GM10266 (cell line): ENCODE measurements around the gene INAVA.

Experiments used
- DNase-seq: peaks from one replicate; pipeline ENCODE4 v3.0.0; 2012; ENCODE audit errors: extremely low spot score
- TF ChIP-seq, protein P1 (sequence below): IDR thresholded peaks from 2 replicates; pipeline ENCODE4 v1.5.1; 2012; ENCODE audit warnings: mild to moderate bottlenecking, low read depth; ENCODE audit not compliant: control insufficient read depth, insufficient read depth; ENCODE audit errors: missing control alignments

INAVA gene

DNA sequence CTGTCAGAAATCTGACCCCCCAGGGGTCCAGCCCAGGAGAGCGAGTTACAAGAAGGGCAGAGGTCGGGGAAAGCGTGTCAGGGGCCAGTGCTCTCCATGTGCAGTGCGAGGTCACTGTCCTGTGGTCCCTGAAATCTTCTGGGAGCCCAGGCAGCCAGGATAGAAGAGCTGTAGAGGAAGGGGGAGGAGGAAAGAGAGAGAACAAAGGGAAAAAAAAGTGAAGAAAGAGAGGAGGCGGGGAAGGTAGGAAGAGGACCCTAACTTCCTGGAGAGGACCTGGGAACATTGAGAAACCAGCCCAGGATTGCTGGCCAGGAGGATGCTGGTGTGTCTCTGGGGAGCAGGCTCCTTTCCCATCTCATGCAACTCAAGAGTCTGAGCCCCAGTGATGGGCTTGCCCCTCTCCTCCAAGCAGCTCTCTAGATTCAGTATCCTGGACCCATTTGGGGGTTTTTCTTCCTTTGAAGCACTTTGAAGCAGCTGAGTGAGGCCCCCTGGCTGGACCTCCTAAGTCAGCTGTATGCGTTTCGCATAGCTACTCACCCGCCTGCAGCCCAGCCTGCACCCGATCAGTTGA, 6.8 kb upstream of the INAVA start:
- TF ChIP-seq, protein P1, sequence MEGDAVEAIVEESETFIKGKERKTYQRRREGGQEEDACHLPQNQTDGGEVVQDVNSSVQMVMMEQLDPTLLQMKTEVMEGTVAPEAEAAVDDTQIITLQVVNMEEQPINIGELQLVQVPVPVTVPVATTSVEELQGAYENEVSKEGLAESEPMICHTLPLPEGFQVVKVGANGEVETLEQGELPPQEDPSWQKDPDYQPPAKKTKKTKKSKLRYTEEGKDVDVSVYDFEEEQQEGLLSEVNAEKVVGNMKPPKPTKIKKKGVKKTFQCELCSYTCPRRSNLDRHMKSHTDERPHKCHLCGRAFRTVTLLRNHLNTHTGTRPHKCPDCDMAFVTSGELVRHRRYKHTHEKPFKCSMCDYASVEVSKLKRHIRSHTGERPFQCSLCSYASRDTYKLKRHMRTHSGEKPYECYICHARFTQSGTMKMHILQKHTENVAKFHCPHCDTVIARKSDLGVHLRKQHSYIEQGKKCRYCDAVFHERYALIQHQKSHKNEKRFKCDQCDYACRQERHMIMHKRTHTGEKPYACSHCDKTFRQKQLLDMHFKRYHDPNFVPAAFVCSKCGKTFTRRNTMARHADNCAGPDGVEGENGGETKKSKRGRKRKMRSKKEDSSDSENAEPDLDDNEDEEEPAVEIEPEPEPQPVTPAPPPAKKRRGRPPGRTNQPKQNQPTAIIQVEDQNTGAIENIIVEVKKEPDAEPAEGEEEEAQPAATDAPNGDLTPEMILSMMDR = no peak
- no peak for DNase-seq

DNA sequence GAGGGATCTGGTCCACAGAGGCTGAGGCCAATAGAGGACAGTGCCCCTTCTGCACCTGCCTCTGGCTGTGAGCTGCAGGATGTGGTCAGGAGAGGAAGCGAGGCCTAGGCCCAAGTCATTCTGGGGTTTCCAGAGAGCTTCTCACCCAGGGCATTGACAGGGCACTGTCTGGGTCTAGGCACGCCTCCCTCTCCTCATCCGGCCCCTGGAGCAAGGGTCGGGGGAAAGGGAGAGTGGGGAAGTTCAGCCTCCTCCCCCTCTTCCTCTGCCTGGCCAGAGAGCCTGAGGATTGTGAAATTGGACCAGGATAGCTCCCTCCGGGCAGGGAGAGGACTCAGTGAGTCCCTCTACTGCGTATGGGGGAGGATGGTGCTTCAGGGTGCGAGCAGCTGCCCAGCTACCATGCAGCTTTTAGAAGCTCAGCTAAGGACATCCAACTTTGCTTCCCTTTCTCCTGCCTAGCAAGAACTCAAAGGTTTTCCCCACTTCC, 6.3 kb upstream of the INAVA start:
- TF ChIP-seq, protein P1 = no peak
- DNase-seq = peak; percentile 84

GRCh38 chr1:200889571-200889970, 5.1 kb upstream of the INAVA start:
- DNase-seq = no peak
- TF ChIP-seq, protein P1 = no peak

GRCh38 chr1:200890027-200890426, 4.7 kb upstream of the INAVA start:
- DNase-seq = no peak
- TF ChIP-seq, protein P1 = no peak

DNA sequence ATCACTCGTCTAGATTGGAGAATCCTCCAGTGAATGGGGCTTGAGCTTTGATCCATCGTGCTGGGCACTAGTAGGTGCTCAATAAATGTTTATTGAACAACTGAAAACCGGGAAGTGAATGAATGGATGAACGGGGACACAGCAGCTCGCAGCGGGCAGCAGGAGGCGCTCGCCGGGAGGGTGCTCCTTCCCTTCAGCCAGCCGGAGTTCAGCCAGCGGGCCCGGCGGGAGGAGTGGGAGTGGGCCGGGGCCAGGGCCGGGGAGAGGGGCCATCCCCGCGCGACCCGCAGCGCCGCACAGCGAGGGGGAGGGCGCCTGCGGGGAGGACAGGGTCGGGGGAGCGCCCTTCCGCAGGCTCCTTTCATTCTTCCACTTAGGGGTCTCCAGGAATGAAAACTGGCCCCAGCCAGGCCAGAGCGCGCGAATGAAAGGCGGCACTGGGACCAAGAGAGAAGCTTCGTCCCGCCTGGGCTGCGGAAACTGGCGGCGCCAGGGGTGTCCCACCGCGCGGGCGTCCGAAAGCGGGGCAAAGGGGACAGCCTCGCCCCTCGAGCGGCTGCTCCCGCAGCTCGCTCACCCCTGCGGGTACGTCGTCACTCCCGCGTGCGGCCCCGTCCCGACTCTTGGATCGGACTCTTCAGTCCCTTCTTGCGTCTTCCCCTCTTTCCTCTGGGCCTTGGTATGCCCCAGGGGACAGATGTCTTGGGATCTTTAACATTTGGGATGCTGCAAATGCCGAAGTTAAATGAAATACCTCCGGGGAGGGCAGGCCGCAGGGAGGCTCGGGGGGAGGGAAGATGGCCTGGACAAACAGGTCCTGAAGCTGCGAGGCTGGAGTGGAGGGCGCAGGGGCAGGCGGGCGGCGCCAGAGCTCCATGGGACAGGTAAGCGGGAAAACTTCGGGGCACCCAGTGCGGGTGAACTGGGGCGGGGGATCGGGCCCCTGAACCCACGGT, 3.6 kb upstream of the INAVA start:
- no peak for DNase-seq

GRCh38 chr1:200891774-200892157, 2.9 kb upstream of the INAVA start:
- no peak for DNase-seq
- TF ChIP-seq, protein P1 = no peak

More for the DNA sequence above, 3.6 kb upstream of the INAVA start:
- TF ChIP-seq, protein P1 = peak; percentile 76

DNA sequence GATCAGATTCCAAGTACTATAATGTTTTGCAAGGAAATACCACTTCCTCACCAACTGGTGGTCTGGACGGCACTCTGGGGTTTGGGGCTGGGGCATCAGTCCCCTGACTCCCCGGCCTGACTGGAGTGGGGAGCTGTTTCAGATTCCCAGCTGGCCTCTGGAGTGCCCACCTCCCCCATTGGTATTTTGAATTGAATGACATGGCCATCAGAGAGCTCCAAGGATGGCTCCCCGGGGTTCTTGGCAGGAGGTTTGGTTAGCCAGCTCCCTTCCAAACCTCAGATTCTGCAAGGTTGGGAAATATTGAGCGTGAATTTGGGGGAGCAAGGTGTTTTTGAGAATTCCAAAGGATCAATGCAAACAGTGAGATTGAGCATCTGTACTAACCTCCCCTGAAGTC, 2.2 kb upstream of the INAVA start:
- no peak for DNase-seq
- TF ChIP-seq, protein P1 = no peak
